H9 (cell line): ENCODE data around the gene P3H2. TPM values are rescaled to one million over a fixed set of nuclear protein-coding genes. Genes with fewer than 3 reads are reported as not detected.

Source experiments
- DNase-seq: peaks from one replicate; pipeline ENCODE4 v3.0.0-alpha.2; 2017
- H2AFZ ChIP-seq: one replicate; pipeline ENCODE4 v1.6.1; 2013; ENCODE audit warnings: mild to moderate bottlenecking, low read length, control low read depth, moderate library complexity
- H2AK5ac ChIP-seq: 2 replicates; pipeline ENCODE4 v1.6.1; 2013; ENCODE audit warnings: low read length, control low read depth, mixed read lengths; ENCODE audit not compliant: insufficient read length
- H2BK120ac ChIP-seq: one replicate; pipeline ENCODE4 v1.6.1; 2013; ENCODE audit warnings: low read depth, mild to moderate bottlenecking, low read length, control low read depth, inconsistent platforms; ENCODE audit not compliant: poor library complexity, severe bottlenecking
- H2BK12ac ChIP-seq: 2 replicates; pipeline ENCODE4 v1.6.1; 2013; ENCODE audit warnings: low read length, control low read depth, mixed read lengths, low read depth; ENCODE audit not compliant: insufficient read length
- H2BK15ac ChIP-seq: 2 replicates; pipeline ENCODE4 v1.6.1; 2013; ENCODE audit warnings: low read depth, low read length, control low read depth
- H2BK20ac ChIP-seq: one replicate; pipeline ENCODE4 v1.6.1; 2013; ENCODE audit warnings: low read depth, mild to moderate bottlenecking, low read length, control low read depth, inconsistent platforms; ENCODE audit not compliant: poor library complexity, severe bottlenecking
- H2BK5ac ChIP-seq: 2 replicates; pipeline ENCODE4 v1.6.1; 2013; ENCODE audit warnings: low read length, control low read depth, mixed read lengths; ENCODE audit not compliant: insufficient read length
- H3K14ac ChIP-seq: 2 replicates; pipeline ENCODE4 v1.6.1; 2013; ENCODE audit warnings: low read length, control low read depth; ENCODE audit not compliant: insufficient read depth
- H3K18ac ChIP-seq: 2 replicates; pipeline ENCODE4 v1.6.1; 2013; ENCODE audit warnings: low read depth, mild to moderate bottlenecking, mixed read lengths, low read length, control low read depth; ENCODE audit not compliant: insufficient read length
- H3K23ac ChIP-seq: 2 replicates; pipeline ENCODE4 v1.6.1; 2013; ENCODE audit warnings: low read length, control low read depth, mixed read lengths, low read depth; ENCODE audit not compliant: insufficient read length
- H3K23me2 ChIP-seq: 2 replicates; pipeline ENCODE4 v1.6.1; 2013; ENCODE audit warnings: low read depth, mild to moderate bottlenecking, mixed read lengths, low read length, control low read depth; ENCODE audit not compliant: insufficient read length, poor library complexity, severe bottlenecking
- H3K27ac ChIP-seq: 2 replicates; pipeline ENCODE4 v1.5.1; 2013; ENCODE audit warnings: low read length, control low read depth, mixed read lengths, low read depth; ENCODE audit not compliant: insufficient read length
- H3K27me3 ChIP-seq: 2 replicates; pipeline ENCODE4 v1.6.1; 2013; ENCODE audit warnings: low read length, control low read depth, inconsistent platforms; ENCODE audit not compliant: insufficient read depth
- H3K4ac ChIP-seq: 2 replicates; pipeline ENCODE4 v1.6.1; 2013; ENCODE audit warnings: low read depth, mild to moderate bottlenecking, control low read depth, inconsistent platforms, low read length, moderate library complexity
- H3K4me1 ChIP-seq: 2 replicates; pipeline ENCODE4 v1.6.1; 2013; ENCODE audit warnings: low read length, control low read depth, inconsistent platforms; ENCODE audit not compliant: insufficient read depth
- H3K4me2 ChIP-seq: 2 replicates; pipeline ENCODE4 v1.6.1; 2013; ENCODE audit warnings: low read length, control low read depth, mixed read lengths; ENCODE audit not compliant: insufficient read length, insufficient read depth
- H3K56ac ChIP-seq: 2 replicates; pipeline ENCODE4 v1.6.1; 2013; ENCODE audit warnings: low read depth, mild to moderate bottlenecking, mixed read lengths, low read length, control low read depth; ENCODE audit not compliant: insufficient read length
- H3K79me1 ChIP-seq: 2 replicates; pipeline ENCODE4 v1.6.1; 2013; ENCODE audit warnings: low read depth, mild to moderate bottlenecking, moderate library complexity, low read length, control low read depth, inconsistent platforms; ENCODE audit not compliant: insufficient read depth, poor library complexity, severe bottlenecking
- H3K79me2 ChIP-seq: 2 replicates; pipeline ENCODE4 v1.6.1; 2013; ENCODE audit warnings: low read length, control low read depth, inconsistent platforms; ENCODE audit not compliant: insufficient read depth
- H3K9ac ChIP-seq: 2 replicates; pipeline ENCODE4 v1.6.1; 2013; ENCODE audit warnings: low read length, control low read depth, mixed read lengths; ENCODE audit not compliant: insufficient read length; ENCODE audit errors: extremely low read depth
- H3K9me3 ChIP-seq: one replicate; pipeline ENCODE4 v1.6.1; 2013; ENCODE audit warnings: low read depth, low read length, inconsistent platforms; ENCODE audit not compliant: control insufficient read depth
- H3T11ph ChIP-seq: one replicate; pipeline ENCODE4 v1.6.1; 2013; ENCODE audit warnings: mild to moderate bottlenecking, low read length, control low read depth, inconsistent platforms
- H4K20me1 ChIP-seq: one replicate; pipeline ENCODE4 v1.6.1; 2013; ENCODE audit not compliant: control insufficient read depth, insufficient read length, insufficient read depth
- H4K5ac ChIP-seq: 2 replicates; pipeline ENCODE4 v1.6.1; 2013; ENCODE audit warnings: low read depth, mild to moderate bottlenecking, mixed read lengths, low read length, control low read depth; ENCODE audit not compliant: insufficient read length
- H4K8ac ChIP-seq: replicated peaks from 2 replicates; pipeline ENCODE4 v1.6.1; 2013; ENCODE audit warnings: low read length, control low read depth, mixed read lengths, low read depth; ENCODE audit not compliant: insufficient read length
- H4K91ac ChIP-seq: 2 replicates; pipeline ENCODE4 v1.6.1; 2013; ENCODE audit warnings: low read depth, mild to moderate bottlenecking, moderate library complexity, mixed read lengths, low read length, control low read depth; ENCODE audit not compliant: insufficient read length
- H3K27ac Mint-ChIP-seq, 3 experiments: 2 replicates in 2 of 3; 3 replicates in 1 of 3; pipeline ENCODE4 v1.8.0; 2020 to 2021; ENCODE audit warnings: mixed read lengths in 3 of 3, mild to moderate bottlenecking in 1 of 3, moderate library complexity in 1 of 3
- H3K27me3 Mint-ChIP-seq: 2 replicates; pipeline ENCODE4 v1.8.0; 2021; ENCODE audit warnings: low read depth, mild to moderate bottlenecking, moderate library complexity, mixed read lengths
- H3K36me3 Mint-ChIP-seq, 3 experiments: 2 replicates in 2 of 3; 3 replicates in 1 of 3; pipeline ENCODE4 v1.8.0; 2020 to 2021; ENCODE audit warnings: low read depth in 3 of 3, mixed read lengths in 3 of 3; ENCODE audit not compliant: insufficient read depth in 1 of 3
- H3K4me1 Mint-ChIP-seq, 2 experiments: 2 replicates each; pipeline ENCODE4 v1.8.0; 2020; ENCODE audit warnings: mixed read lengths in 2 of 2
- H3K4me3 Mint-ChIP-seq, 2 experiments: 2 replicates in 1 of 2; 3 replicates in 1 of 2; pipeline ENCODE4 v1.8.0; 2020 to 2021; ENCODE audit warnings: mild to moderate bottlenecking in 2 of 2, mixed read lengths in 2 of 2, moderate library complexity in 1 of 2
- H3K9me3 Mint-ChIP-seq, 2 experiments: 2 replicates in 1 of 2; 3 replicates in 1 of 2; pipeline ENCODE4 v1.8.0; 2020; ENCODE audit warnings: mild to moderate bottlenecking in 2 of 2, mixed read lengths in 2 of 2, moderate library complexity in 1 of 2
- CTCF ChIP-seq: fragments of 200-600 bp; sonication (generic); conservative IDR thresholded peaks from 3 replicates; pipeline ENCODE4 v1.8.0; 2021; ENCODE audit warnings: antibody characterized with exemption, mild to moderate bottlenecking
- WGBS: extraction: QIAGEN DNeasy Blood & Tissue Kit; methylation state at CpG from one replicate; pipeline ENCODE4 v1.1.7; 2013; ENCODE audit warnings: missing lambda C conversion rate, low lambda C conversion rate, mixed read lengths; ENCODE audit not compliant: insufficient read length; ENCODE audit errors: extremely low coverage; 5-methylcytosine and 5-hydroxymethylcytosine counted together
- total RNA-seq: library from RNA; stranded (reverse); gene quantifications from 2 replicates; pipeline ENCODE4 v1.2.1, GENCODE V29; 2021

The P3H2 gene
- total RNA-seq, 1 experiment from 2014 or later: 41.5 TPM

DNA sequence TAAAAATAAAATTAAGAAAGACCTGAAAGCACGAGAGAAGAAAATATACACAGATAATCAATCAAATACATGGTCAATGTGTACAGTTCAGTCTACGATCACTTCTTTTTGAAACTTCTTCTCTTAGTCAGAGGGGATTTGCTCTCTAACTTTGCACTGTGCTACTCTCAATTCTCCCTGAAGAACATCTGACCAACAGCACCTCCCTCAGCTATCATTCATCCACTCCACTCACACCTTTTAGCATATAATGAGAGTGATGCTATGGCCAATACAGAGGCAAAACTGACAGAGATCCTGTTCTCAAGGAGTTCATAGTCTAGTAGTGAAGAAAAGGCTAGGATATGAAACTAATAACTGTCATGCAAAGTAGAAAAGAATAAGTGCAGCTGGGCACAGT, 45.9 kb downstream of the P3H2 start:
- H3K56ac ChIP-seq: no peak overlapping the region
- no peak overlapping the region for H3K9ac ChIP-seq
- H2AK5ac ChIP-seq: no peak overlapping the region
- no peak overlapping the region for H2BK12ac ChIP-seq
- no peak overlapping the region for H2BK120ac ChIP-seq
- no peak overlapping the region for H3K27ac ChIP-seq
- no peak overlapping the region for H3K14ac ChIP-seq
- no peak overlapping the region for H3K4ac ChIP-seq
- H2AFZ ChIP-seq: no peak overlapping the region
- H2BK15ac ChIP-seq: no peak overlapping the region
- H3K23me2 ChIP-seq: no peaks in the 10 kb centered on the region
- no peak overlapping the region for H3K23ac ChIP-seq
- Mint-ChIP-seq H3K9me3 (no peaks in the 10 kb centered on the region), H3K27me3 (no peaks in the 10 kb centered on the region), H3K4me3 (no peak overlapping the region), H3K4me1 (peaks cover 10 to 13% of the 10 kb centered on the region in 2 experiments), H3K36me3 (no peaks in the 10 kb centered on the region), H3K27ac (no peak overlapping the region)
- no peaks in the 10 kb centered on the region for H3K79me2 ChIP-seq
- H2BK20ac ChIP-seq: no peak overlapping the region
- no peak for TF ChIP-seq CTCF
- H3K27me3 ChIP-seq: no peaks in the 10 kb centered on the region
- H3K9me3 ChIP-seq: no peaks in the 10 kb centered on the region
- no peaks in the 10 kb centered on the region for H3K4me1 ChIP-seq
- no peak overlapping the region for H2BK5ac ChIP-seq
- DNase-seq: no peak
- no peak overlapping the region for H3K4me2 ChIP-seq
- H4K5ac ChIP-seq: no peak overlapping the region
- H4K91ac ChIP-seq: no peak overlapping the region
- H4K20me1 ChIP-seq: no peaks in the 10 kb centered on the region
- H3K79me1 ChIP-seq: no peaks in the 10 kb centered on the region
- H3T11ph ChIP-seq: no peak overlapping the region
- H4K8ac ChIP-seq: no peak overlapping the region
- no peak overlapping the region for H3K18ac ChIP-seq
- WGBS: no CpG with 5 or more reads among the region's 2 CpGs
